ENCODE data around the gene FUCA2.

GRCh38 chr6:143543435-143543834 lies 31.9 kb upstream of the FUCA2 start:
- TF ChIP-seq, protein P1, sequence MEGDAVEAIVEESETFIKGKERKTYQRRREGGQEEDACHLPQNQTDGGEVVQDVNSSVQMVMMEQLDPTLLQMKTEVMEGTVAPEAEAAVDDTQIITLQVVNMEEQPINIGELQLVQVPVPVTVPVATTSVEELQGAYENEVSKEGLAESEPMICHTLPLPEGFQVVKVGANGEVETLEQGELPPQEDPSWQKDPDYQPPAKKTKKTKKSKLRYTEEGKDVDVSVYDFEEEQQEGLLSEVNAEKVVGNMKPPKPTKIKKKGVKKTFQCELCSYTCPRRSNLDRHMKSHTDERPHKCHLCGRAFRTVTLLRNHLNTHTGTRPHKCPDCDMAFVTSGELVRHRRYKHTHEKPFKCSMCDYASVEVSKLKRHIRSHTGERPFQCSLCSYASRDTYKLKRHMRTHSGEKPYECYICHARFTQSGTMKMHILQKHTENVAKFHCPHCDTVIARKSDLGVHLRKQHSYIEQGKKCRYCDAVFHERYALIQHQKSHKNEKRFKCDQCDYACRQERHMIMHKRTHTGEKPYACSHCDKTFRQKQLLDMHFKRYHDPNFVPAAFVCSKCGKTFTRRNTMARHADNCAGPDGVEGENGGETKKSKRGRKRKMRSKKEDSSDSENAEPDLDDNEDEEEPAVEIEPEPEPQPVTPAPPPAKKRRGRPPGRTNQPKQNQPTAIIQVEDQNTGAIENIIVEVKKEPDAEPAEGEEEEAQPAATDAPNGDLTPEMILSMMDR (IDR thresholded peaks at IDR 0.05) = no peak
- TF ChIP-seq POLR2A (IDR thresholded peaks at IDR 0.05) = no peak
